ENCODE measurements around the gene SNX1. TPM values are rescaled to one million over a fixed set of nuclear protein-coding genes. Genes with fewer than 3 reads are reported as not detected.

SNX1 gene
- total and polyA plus RNA-seq, 2 donors (not counting 3 experiments of a cell fraction or from before 2014, with no cell fraction given) = 56.0 to 113 TPM

- no TSS peak for BruUV-seq (replicated peaks)
- no peaks in the 10 kb centered on the region for H3K9me3 ChIP-seq (replicated peaks; ENCODE audit: control insufficient read depth, insufficient read depth, low read length)
- no peak for DNase-seq (ENCODE audit: low read depth, low spot score)
- no peaks in the 10 kb centered on the region for H3K4me1 ChIP-seq (ENCODE audit: control insufficient read depth, extremely low read depth, insufficient read depth, low read length)
- intact Hi-C loops (cut with micrococcal nuclease) = no loop called here
- no peak overlapping the region for H3K27ac ChIP-seq (ENCODE audit: insufficient read depth, low read depth, low read length)
- H3K9ac ChIP-seq (replicated peaks; ENCODE audit: extremely low read depth, insufficient read depth, low read length) = no peak overlapping the region
- H3K4me3 ChIP-seq (replicated peaks in 1 of 3; ENCODE audit: insufficient read depth in 1 of 3, low read depth in 1 of 3, low read length in 3 of 3) = no peak overlapping the region
- H3K4me2 ChIP-seq (ENCODE audit: insufficient read depth, low read length) = no peak overlapping the region
- peaks cover 14 to 64% of the 10 kb centered on the region in 2 experiments for H3K36me3 ChIP-seq (ENCODE audit: control insufficient read depth in 2 of 2, extremely low read depth in 1 of 2, insufficient read depth in 2 of 2, low read length in 2 of 2)
- H3K9me1 ChIP-seq (replicated peaks; ENCODE audit: control insufficient read depth, extremely low read depth, insufficient read depth, low read length) = no peaks in the 10 kb centered on the region
- no peaks in the 10 kb centered on the region for H3K27me3 ChIP-seq (ENCODE audit: control insufficient read depth in 2 of 2, insufficient read depth in 2 of 2, low read length in 2 of 2)
- no peak for FAIRE-seq
- no peak overlapping the region for H2AFZ ChIP-seq (ENCODE audit: low read depth, low read length)
- no peaks in the 10 kb centered on the region for H4K20me1 ChIP-seq (replicated peaks; ENCODE audit: control insufficient read depth, extremely low read depth, insufficient read depth, low read length)
- no peak for TF ChIP-seq EZH2 (IDR thresholded peaks at IDR 0.05; ENCODE audit: borderline replicate concordance, low read depth, low read length, severe bottlenecking)
- no peak for TF ChIP-seq POLR2A (IDR thresholded peaks at IDR 0.05; ENCODE audit: low read depth, low read length)
- TF ChIP-seq JUN (IDR thresholded peaks at IDR 0.05; ENCODE audit: borderline replicate concordance, insufficient read depth, insufficient read length, low read depth) = no peak
- POLR2A ChIA-PET = no interaction called here
- no peaks in the 10 kb centered on the region for H3K79me2 ChIP-seq (ENCODE audit: control insufficient read depth, insufficient read depth, low read length)
- CTCF ChIA-PET = interaction anchor here (0.9 to 3.2 kb wide), 2 partner anchors 16 to 20 kb away, joined by 3 to 17 read pairs; no protein-coding TSS in a partner anchor
- dilution Hi-C loops (cut with MboI; ENCODE audit: extremely low pct_ligation_motif_present, low sequenced_read_pairs) = no loop called here
Observed at GRCh38 chr15:64133623-64134344, 38.0 kb downstream of the SNX1 start.

DNA sequence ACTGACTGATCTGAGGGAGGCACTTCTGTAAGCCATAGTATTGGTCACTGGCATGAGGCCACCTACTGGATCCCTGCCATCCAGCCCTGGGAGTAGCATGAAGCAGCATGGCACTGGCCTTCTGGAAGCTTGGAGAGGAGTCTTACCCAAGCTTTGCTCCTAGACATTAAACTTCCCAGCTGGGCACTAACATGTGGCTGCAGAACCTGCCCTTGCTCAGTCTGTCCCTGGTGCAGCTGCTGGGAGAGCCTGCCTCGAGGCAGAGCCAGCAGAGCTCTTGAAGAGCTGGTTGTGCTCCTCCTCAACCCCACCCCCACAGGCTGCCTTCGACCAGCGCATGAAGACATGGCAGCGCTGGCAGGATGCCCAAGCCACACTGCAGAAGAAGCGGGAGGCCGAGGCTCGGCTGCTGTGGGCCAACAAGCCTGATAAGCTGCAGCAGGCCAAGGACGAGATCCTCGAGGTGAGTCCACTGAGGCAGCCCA is 38.6 kb downstream of the SNX1 start:
- Histone ChIP-seq H3K4me2 (ENCODE audit: insufficient read depth, low read length) (no peak overlapping the region), H4K20me1 (replicated peaks; ENCODE audit: control insufficient read depth, extremely low read depth, insufficient read depth, low read length) (no peaks in the 10 kb centered on the region), H3K79me2 (ENCODE audit: control insufficient read depth, insufficient read depth, low read length) (no peaks in the 10 kb centered on the region), H3K36me3 (ENCODE audit: control insufficient read depth in 2 of 2, extremely low read depth in 1 of 2, insufficient read depth in 2 of 2, low read length in 2 of 2) (peaks cover 14 to 63% of the 10 kb centered on the region in 2 experiments), H3K4me1 (ENCODE audit: control insufficient read depth, extremely low read depth, insufficient read depth, low read length) (no peaks in the 10 kb centered on the region), H3K9me1 (replicated peaks; ENCODE audit: control insufficient read depth, extremely low read depth, insufficient read depth, low read length) (no peaks in the 10 kb centered on the region), H3K9me3 (replicated peaks; ENCODE audit: control insufficient read depth, insufficient read depth, low read length) (no peaks in the 10 kb centered on the region), H3K27ac (ENCODE audit: insufficient read depth, low read depth, low read length) (no peak overlapping the region), H3K27me3 (ENCODE audit: control insufficient read depth in 2 of 2, insufficient read depth in 2 of 2, low read length in 2 of 2) (no peaks in the 10 kb centered on the region), H2AFZ (ENCODE audit: low read depth, low read length) (no peak overlapping the region), H3K4me3 (replicated peaks in 1 of 3; ENCODE audit: insufficient read depth in 1 of 3, low read depth in 1 of 3, low read length in 3 of 3) (no peak overlapping the region), H3K9ac (replicated peaks; ENCODE audit: extremely low read depth, insufficient read depth, low read length) (no peak overlapping the region)
- ChIA-PET POLR2A (no interaction called here), CTCF (interaction anchor here (0.9 to 3.2 kb wide), 2 partner anchors 15 to 19 kb away, joined by 3 to 17 read pairs; no protein-coding TSS in a partner anchor)
- TF ChIP-seq EZH2 (IDR thresholded peaks at IDR 0.05; ENCODE audit: borderline replicate concordance, low read depth, low read length, severe bottlenecking) (no peak), FOS (IDR thresholded peaks at IDR 0.05; ENCODE audit: borderline replicate concordance, insufficient read depth, low read length) (no peak), POLR2A (IDR thresholded peaks at IDR 0.05; ENCODE audit: low read depth, low read length) (no peak)
- no TSS peak for BruUV-seq (replicated peaks)
- DNase-seq (ENCODE audit: low read depth, low spot score) (no peak), FAIRE-seq (no peak)
- intact Hi-C loops (cut with micrococcal nuclease) (no loop called here), dilution Hi-C loops (cut with MboI; ENCODE audit: extremely low pct_ligation_motif_present, low sequenced_read_pairs) (no loop called here)

Measured in endothelial cell of umbilical vein (primary cell).